ENCODE results near the gene CDHR4. TPM values are rescaled to one million over a fixed set of nuclear protein-coding genes. Genes with fewer than 3 reads are reported as not detected.
A peak's percentile ranks its signal among the peaks of the same experiment; 100 is the strongest.

CDHR4 gene
- total and polyA plus RNA-seq, 2 of the 8 experiments (the other 6 are each of a cell fraction or from before 2014, with no cell fraction given): 0.50 to 0.60 TPM

DNA sequence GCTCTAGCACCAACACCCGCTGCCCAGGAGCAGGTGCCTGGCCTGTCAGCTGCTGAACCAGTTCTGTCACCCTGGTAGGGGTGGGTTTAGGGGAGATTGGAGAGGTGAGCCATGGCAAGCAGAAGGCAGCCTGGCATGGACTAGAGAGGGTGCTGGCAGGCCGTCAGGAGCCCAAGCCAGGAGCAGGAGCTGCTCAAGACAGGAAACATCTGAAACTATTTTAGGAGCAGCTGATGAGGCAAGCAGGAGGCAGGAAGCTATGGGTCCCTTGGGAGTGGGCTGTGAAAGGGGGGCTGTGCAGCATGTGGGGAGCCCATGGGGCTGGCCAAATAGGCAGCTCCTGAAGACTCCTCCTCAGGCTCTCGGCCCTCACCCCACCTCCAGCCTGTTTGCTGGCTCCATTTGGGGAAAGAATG, 5.7 kb upstream of the CDHR4 start:
- H3K9me3 ChIP-seq (ENCODE audit: insufficient read depth in 2 of 2, low read depth in 1 of 2, low read length in 1 of 2): no peaks in the 10 kb centered on the region
- POLR2A ChIA-PET (ENCODE audit: partially characterized antibody): interaction anchor here (0.6 to 6.2 kb wide), 7 partner anchors 10 to 531 kb away, joined by 3 to 16 read pairs (median 4); partner anchors contain the start of gene AMIGO3
- no peaks in the 10 kb centered on the region for H4K20me1 ChIP-seq (replicated peaks in 1 of 2; ENCODE audit: control insufficient read depth in 1 of 2, insufficient read depth in 2 of 2, low read length in 2 of 2)
- no peak overlapping the region for H3K4ac ChIP-seq (replicated peaks; ENCODE audit: insufficient read length, low read depth, low read length)
- H3K4me3 ChIP-seq (ENCODE audit: extremely low read depth in 1 of 4, insufficient read depth in 2 of 4, low read depth in 3 of 4, low read length in 4 of 4): no peak overlapping the region
- H3K9ac ChIP-seq (replicated peaks in 1 of 4; ENCODE audit: extremely low read depth in 1 of 4, low read depth in 3 of 4, low read length in 3 of 4): no peak overlapping the region
- 85% methylated on average over 3 of the region's 3 CpGs; no CpG with 5 or more reads in 1 of the 2 experiments for WGBS, 2 experiments (ENCODE audit: extremely low coverage in 1 of 2, insufficient coverage in 1 of 2, insufficient read length in 1 of 2, insufficient replicate concordance in 2 of 2, low coverage in 1 of 2, low lambda C conversion rate in 2 of 2, missing lambda C conversion rate in 1 of 2)
- no peak overlapping the region for H3K27ac ChIP-seq (ENCODE audit: low read depth, low read length)
- FAIRE-seq (no peak), DNase-seq (ENCODE audit: low read depth in 1 of 2, low spot score in 2 of 2) (no peak)
- H4K5ac ChIP-seq (ENCODE audit: insufficient read length, low read depth, low read length): no peak overlapping the region
- no peaks in the 10 kb centered on the region for H3K36me3 ChIP-seq (ENCODE audit: control insufficient read depth in 2 of 4, insufficient read depth in 4 of 4, low read length in 3 of 4)
- H3K4me1 ChIP-seq (replicated peaks in 1 of 4; ENCODE audit: control insufficient read depth in 3 of 4, insufficient read depth in 4 of 4, low read length in 3 of 4): peaks cover 0 to 25% (median 21%) of the 10 kb centered on the region in 4 experiments; a peak in 6 of 7 replicates
- H2AK5ac ChIP-seq (ENCODE audit: low read depth, low read length): no peak overlapping the region; the same call in 1 of the 2 replicates
- peaks cover 8% of the 10 kb centered on the region; the same call in 1 of the 2 replicates for H3K23me2 ChIP-seq (ENCODE audit: low read depth, low read length)
- H3K4me2 ChIP-seq (ENCODE audit: insufficient read depth in 1 of 2, low read depth in 2 of 2, low read length in 2 of 2): peak overlapping the region in 1 of 2 experiments; percentile 41; a peak in 1 of 4 replicates
- H4K8ac ChIP-seq (ENCODE audit: extremely low read depth, insufficient read depth, low read length): no peak overlapping the region
- no peak overlapping the region for H3K23ac ChIP-seq (ENCODE audit: insufficient read length)
- CTCF ChIA-PET (ENCODE audit: partially characterized antibody): interaction anchor here (1.3 to 17.0 kb wide), 6 partner anchors 11 to 104 kb away, joined by 6 to 266 read pairs (median 9); partner anchors contain the start of gene UBA7
- H2BK15ac ChIP-seq (ENCODE audit: low read length): peak overlapping the region; percentile 98; the same call in 1 of the 2 replicates
- H3K79me1 ChIP-seq (ENCODE audit: low read depth, low read length): no peaks in the 10 kb centered on the region
- no peak overlapping the region for H2BK120ac ChIP-seq (replicated peaks; ENCODE audit: low read depth, low read length)
- peak overlapping the region; percentile 35; the same call in 1 of the 2 replicates for H2BK5ac ChIP-seq (ENCODE audit: low read depth, low read length)
- H2BK20ac ChIP-seq (ENCODE audit: low read length): no peak overlapping the region
- no peak overlapping the region for H3K56ac ChIP-seq (replicated peaks; ENCODE audit: insufficient read length, low read depth, low read length)
- H3K27me3 ChIP-seq (replicated peaks in 1 of 4; ENCODE audit: control insufficient read depth in 3 of 4, extremely low read depth in 1 of 4, insufficient read depth in 3 of 4, low read length in 3 of 4): peaks cover 0 to 18% (median 15%) of the 10 kb centered on the region in 4 experiments; a peak in 6 of 7 replicates
- no peak overlapping the region for H3K14ac ChIP-seq (ENCODE audit: insufficient read length)
- H3K79me2 ChIP-seq (ENCODE audit: control insufficient read depth in 1 of 2, insufficient read depth in 2 of 2, low read length in 2 of 2): no peaks in the 10 kb centered on the region
- no peak overlapping the region for H4K91ac ChIP-seq (replicated peaks; ENCODE audit: insufficient read length, low read length)
- no peak overlapping the region for H2AFZ ChIP-seq (ENCODE audit: low read length)
- H2BK12ac ChIP-seq (ENCODE audit: low read depth, low read length): peak overlapping the region; percentile 92; the same call in 1 of the 2 replicates
- peak overlapping the region; percentile 60; the same call in 1 of the 2 replicates for H3K18ac ChIP-seq (ENCODE audit: extremely low read depth, low read length)
- TF ChIP-seq, protein P1, sequence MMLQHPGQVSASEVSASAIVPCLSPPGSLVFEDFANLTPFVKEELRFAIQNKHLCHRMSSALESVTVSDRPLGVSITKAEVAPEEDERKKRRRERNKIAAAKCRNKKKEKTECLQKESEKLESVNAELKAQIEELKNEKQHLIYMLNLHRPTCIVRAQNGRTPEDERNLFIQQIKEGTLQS (IDR thresholded peaks at IDR 0.05; ENCODE audit: insufficient read depth, low read depth, low read length): no peak
- TF ChIP-seq RBBP5 (IDR thresholded peaks at IDR 0.05; ENCODE audit: borderline replicate concordance, low read depth, low read length) (no peak), KDM5A (IDR thresholded peaks at IDR 0.05; ENCODE audit: low read length) (no peak), SP2 (IDR thresholded peaks at IDR 0.05; ENCODE audit: low read length) (no peak), ZNF274 (IDR thresholded peaks at IDR 0.05; ENCODE audit: borderline replicate concordance, extremely low read depth, low read length) (no peak), GTF2F1 (IDR thresholded peaks at IDR 0.05; ENCODE audit: borderline replicate concordance, low read depth, low read length) (no peak), CHD2 (IDR thresholded peaks at IDR 0.05; ENCODE audit: low read length) (no peak), TAF7 (optimal IDR thresholded peaks at IDR 0.05; ENCODE audit: borderline replicate concordance, low read depth, low read length) (no peak), POLR2AphosphoS5 (IDR thresholded peaks at IDR 0.05; ENCODE audit: low read depth, low read length) (no peak)
- TF ChIP-seq, protein P2, sequence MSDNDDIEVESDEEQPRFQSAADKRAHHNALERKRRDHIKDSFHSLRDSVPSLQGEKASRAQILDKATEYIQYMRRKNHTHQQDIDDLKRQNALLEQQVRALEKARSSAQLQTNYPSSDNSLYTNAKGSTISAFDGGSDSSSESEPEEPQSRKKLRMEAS (IDR thresholded peaks at IDR 0.05): no peak
